Measurements from ENCODE around the gene SNRK. TPM values are rescaled to one million over a fixed set of nuclear protein-coding genes. Genes with fewer than 3 reads are reported as not detected.

Gene SNRK
- total RNA-seq, 1 experiment from 2014 or later, result 12.0 TPM

- Histone ChIP-seq H3K23ac (ENCODE audit: insufficient read length, low read depth, low read length) (no peak overlapping the region), H3K56ac (ENCODE audit: insufficient read length, low read depth, low read length) (no peak overlapping the region), H4K5ac (ENCODE audit: insufficient read length, low read depth, low read length) (no peak overlapping the region), H3T11ph (ENCODE audit: low read length) (no peak overlapping the region), H3K79me2 (ENCODE audit: insufficient read depth, low read length) (no peaks in the 10 kb centered on the region), H3K9me3 (ENCODE audit: control insufficient read depth, low read depth, low read length) (no peaks in the 10 kb centered on the region), H3K79me1 (ENCODE audit: insufficient read depth, low read depth, low read length, poor library complexity, severe bottlenecking) (no peaks in the 10 kb centered on the region), H4K8ac (replicated peaks; ENCODE audit: insufficient read length, low read depth, low read length) (no peak overlapping the region), H3K27me3 (ENCODE audit: insufficient read depth, low read length) (no peaks in the 10 kb centered on the region), H3K14ac (ENCODE audit: insufficient read depth, low read length) (no peak overlapping the region), H2BK120ac (ENCODE audit: low read depth, low read length, poor library complexity, severe bottlenecking) (no peak overlapping the region), H3K23me2 (ENCODE audit: insufficient read length, low read depth, low read length, poor library complexity, severe bottlenecking) (no peaks in the 10 kb centered on the region), H3K27ac (ENCODE audit: insufficient read length, low read depth, low read length) (no peak overlapping the region), H2BK12ac (ENCODE audit: insufficient read length, low read depth, low read length) (no peak overlapping the region), H3K4ac (ENCODE audit: low read depth, low read length) (no peak overlapping the region), H4K91ac (ENCODE audit: insufficient read length, low read depth, low read length) (no peak overlapping the region), H3K9ac (ENCODE audit: extremely low read depth, insufficient read length, low read length) (no peak overlapping the region), H2BK20ac (ENCODE audit: low read depth, low read length, poor library complexity, severe bottlenecking) (no peak overlapping the region), H2AK5ac (ENCODE audit: insufficient read length, low read length) (no peak overlapping the region), H3K4me2 (ENCODE audit: insufficient read depth, insufficient read length, low read length) (no peak overlapping the region), H2AFZ (ENCODE audit: low read length) (no peak overlapping the region), H3K4me1 (ENCODE audit: insufficient read depth, low read length) (peaks cover 2% of the 10 kb centered on the region; the same call in 1 of the 2 replicates), H4K20me1 (ENCODE audit: control insufficient read depth, insufficient read depth, insufficient read length) (no peaks in the 10 kb centered on the region), H2BK5ac (ENCODE audit: insufficient read length, low read length) (no peak overlapping the region), H3K18ac (ENCODE audit: insufficient read length, low read depth, low read length) (no peak overlapping the region), H2BK15ac (ENCODE audit: low read depth, low read length) (no peak overlapping the region)
- Mint-ChIP-seq H3K9me3 (peaks cover 6 to 15% of the 10 kb centered on the region in 2 experiments; a peak in 4 of 5 replicates), H3K36me3 (ENCODE audit: insufficient read depth in 1 of 3, low read depth in 3 of 3) (peaks cover 0 to 17% (median 8%) of the 10 kb centered on the region in 3 experiments; a peak in 4 of 7 replicates), H3K4me3 (no peak overlapping the region), H3K27me3 (ENCODE audit: low read depth) (no peaks in the 10 kb centered on the region), H3K4me1 (peaks cover 13 to 16% of the 10 kb centered on the region in 2 experiments), H3K27ac (peak overlapping the region in 1 of 3 experiments; percentile 25; a peak in 1 of 7 replicates)
- TF ChIP-seq CTCF (conservative IDR thresholded peaks at IDR 0.05), result no peak
- no CpG with 5 or more reads among the region's 3 CpGs for WGBS (ENCODE audit: extremely low coverage, insufficient read length, low lambda C conversion rate)
- no peak for DNase-seq
These were observed 93.0 kb downstream of the SNRK start for GRCh38 chr3:43379343-43379742.
